ENCODE data around the gene USP33.
"Not testable (repeated sequence)": the region's sequence is repeated elsewhere in the genome, so short reads cannot be mapped to it uniquely, and the experiment has no call there.

Gene USP33

GRCh38 chr1:77704736-77705135 lies 54.9 kb downstream of the USP33 start:
- no peak for TF ChIP-seq CTCF (IDR thresholded peaks at IDR 0.05; ENCODE audit: low read length, missing control alignments)
- DNase-seq (ENCODE audit: low read depth): no peak
- H3K4me3 ChIP-seq (replicated peaks; ENCODE audit: low read depth, low read length): no peak overlapping the region

- DNase-seq (ENCODE audit: low read depth); H3K4me3 ChIP-seq (replicated peaks; ENCODE audit: low read depth, low read length): not testable (repeated sequence)
Measured at GRCh38 chr1:77699673-77700072, 60.0 kb downstream of the USP33 start.

- DNase-seq (ENCODE audit: low read depth): no peak
- H3K4me3 ChIP-seq (replicated peaks; ENCODE audit: low read depth, low read length): no peak overlapping the region
- TF ChIP-seq CTCF (IDR thresholded peaks at IDR 0.05; ENCODE audit: low read length, missing control alignments): no peak
Measured at GRCh38 chr1:77697441-77697840, 62.2 kb downstream of the USP33 start.

GRCh38 chr1:77688939-77689338 lies 70.7 kb downstream of the USP33 start:
- H3K4me3 ChIP-seq (replicated peaks; ENCODE audit: low read depth, low read length): no peak overlapping the region
- no peak for DNase-seq (ENCODE audit: low read depth)
- no peak for TF ChIP-seq CTCF (IDR thresholded peaks at IDR 0.05; ENCODE audit: low read length, missing control alignments)

GRCh38 chr1:77687519-77687906 lies 72.1 kb downstream of the USP33 start:
- no peak overlapping the region for H3K4me3 ChIP-seq (replicated peaks; ENCODE audit: low read depth, low read length)
- peak; percentile 13 for TF ChIP-seq CTCF (IDR thresholded peaks at IDR 0.05; ENCODE audit: low read length, missing control alignments)
- DNase-seq (ENCODE audit: low read depth): peak; percentile 18

GRCh38 chr1:77686796-77687518 lies 72.7 kb downstream of the USP33 start:
- no peak for DNase-seq (ENCODE audit: low read depth)
- no peak overlapping the region for H3K4me3 ChIP-seq (replicated peaks; ENCODE audit: low read depth, low read length)

More at GRCh38 chr1:77686796-77687518, 72.7 kb downstream of the USP33 start:
- TF ChIP-seq CTCF (IDR thresholded peaks at IDR 0.05; ENCODE audit: low read length, missing control alignments): no peak
